ENCODE measurements around the gene SDR42E1.

DNA sequence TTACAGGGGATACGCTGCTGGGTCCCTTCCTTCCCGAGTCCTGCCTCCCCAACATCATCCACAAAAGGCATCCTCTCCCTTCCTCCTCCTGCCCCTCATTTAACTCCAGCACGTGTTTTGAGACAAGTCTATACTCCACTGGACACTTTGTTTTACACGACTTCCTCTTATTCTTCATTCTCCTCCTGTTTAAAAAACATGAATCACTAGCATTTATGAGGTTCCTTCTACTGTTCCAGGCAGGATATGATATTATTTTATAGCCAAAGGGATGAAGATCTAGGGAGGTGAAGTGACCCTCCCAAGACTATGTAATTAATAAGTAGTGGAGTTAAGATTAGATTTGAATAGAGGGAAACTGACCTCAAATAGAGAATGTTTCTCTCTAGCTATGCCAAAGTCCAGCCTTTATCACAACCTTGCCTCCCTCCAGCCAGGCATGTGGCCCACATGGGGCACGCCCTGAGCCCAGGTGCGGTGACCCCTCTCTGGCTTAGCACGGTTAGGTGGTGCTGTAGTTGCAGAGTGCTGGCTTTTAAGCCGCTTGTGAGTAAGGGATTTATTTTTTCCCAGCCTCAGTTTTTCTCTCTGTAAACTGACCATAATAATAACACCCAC is 22.5 kb upstream of the SDR42E1 start:
- TF ChIP-seq, protein P1, sequence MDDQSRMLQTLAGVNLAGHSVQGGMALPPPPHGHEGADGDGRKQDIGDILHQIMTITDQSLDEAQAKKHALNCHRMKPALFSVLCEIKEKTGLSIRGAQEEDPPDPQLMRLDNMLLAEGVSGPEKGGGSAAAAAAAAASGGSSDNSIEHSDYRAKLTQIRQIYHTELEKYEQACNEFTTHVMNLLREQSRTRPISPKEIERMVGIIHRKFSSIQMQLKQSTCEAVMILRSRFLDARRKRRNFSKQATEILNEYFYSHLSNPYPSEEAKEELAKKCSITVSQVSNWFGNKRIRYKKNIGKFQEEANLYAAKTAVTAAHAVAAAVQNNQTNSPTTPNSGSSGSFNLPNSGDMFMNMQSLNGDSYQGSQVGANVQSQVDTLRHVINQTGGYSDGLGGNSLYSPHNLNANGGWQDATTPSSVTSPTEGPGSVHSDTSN (IDR thresholded peaks at IDR 0.05; ENCODE audit: insufficient replicate concordance, low read depth, low read length) = no peak
- TF ChIP-seq DPF2 (IDR thresholded peaks at IDR 0.05) = no peak
- TF ChIP-seq, protein P2, sequence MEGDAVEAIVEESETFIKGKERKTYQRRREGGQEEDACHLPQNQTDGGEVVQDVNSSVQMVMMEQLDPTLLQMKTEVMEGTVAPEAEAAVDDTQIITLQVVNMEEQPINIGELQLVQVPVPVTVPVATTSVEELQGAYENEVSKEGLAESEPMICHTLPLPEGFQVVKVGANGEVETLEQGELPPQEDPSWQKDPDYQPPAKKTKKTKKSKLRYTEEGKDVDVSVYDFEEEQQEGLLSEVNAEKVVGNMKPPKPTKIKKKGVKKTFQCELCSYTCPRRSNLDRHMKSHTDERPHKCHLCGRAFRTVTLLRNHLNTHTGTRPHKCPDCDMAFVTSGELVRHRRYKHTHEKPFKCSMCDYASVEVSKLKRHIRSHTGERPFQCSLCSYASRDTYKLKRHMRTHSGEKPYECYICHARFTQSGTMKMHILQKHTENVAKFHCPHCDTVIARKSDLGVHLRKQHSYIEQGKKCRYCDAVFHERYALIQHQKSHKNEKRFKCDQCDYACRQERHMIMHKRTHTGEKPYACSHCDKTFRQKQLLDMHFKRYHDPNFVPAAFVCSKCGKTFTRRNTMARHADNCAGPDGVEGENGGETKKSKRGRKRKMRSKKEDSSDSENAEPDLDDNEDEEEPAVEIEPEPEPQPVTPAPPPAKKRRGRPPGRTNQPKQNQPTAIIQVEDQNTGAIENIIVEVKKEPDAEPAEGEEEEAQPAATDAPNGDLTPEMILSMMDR (IDR thresholded peaks at IDR 0.05 in 2 of 3, conservative IDR thresholded peaks at IDR 0.05 in 1 of 3; ENCODE audit: control insufficient read depth in 2 of 3, extremely low read depth in 1 of 3, insufficient read depth in 1 of 3, low read depth in 3 of 3, low read length in 3 of 3) = no peak
- no peak for TF ChIP-seq EZH2 (IDR thresholded peaks at IDR 0.05; ENCODE audit: borderline replicate concordance, control insufficient read depth, low read depth, low read length)
- TF ChIP-seq POLR2A (IDR thresholded peaks at IDR 0.05; ENCODE audit: low read depth, low read length) = no peak
- no peak for TF ChIP-seq SMC3 (IDR thresholded peaks at IDR 0.05; ENCODE audit: borderline replicate concordance, low read length)
- TF ChIP-seq, protein P3, sequence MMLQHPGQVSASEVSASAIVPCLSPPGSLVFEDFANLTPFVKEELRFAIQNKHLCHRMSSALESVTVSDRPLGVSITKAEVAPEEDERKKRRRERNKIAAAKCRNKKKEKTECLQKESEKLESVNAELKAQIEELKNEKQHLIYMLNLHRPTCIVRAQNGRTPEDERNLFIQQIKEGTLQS (IDR thresholded peaks at IDR 0.05; ENCODE audit: borderline replicate concordance, extremely low read depth, low read depth, low read length) = no peak
- TF ChIP-seq SMARCA5 (IDR thresholded peaks at IDR 0.05) = no peak
- no peak for TF ChIP-seq RCOR1 (conservative IDR thresholded peaks at IDR 0.05; ENCODE audit: low read depth, low read length)
- no peak for TF ChIP-seq BRCA1 (IDR thresholded peaks at IDR 0.05; ENCODE audit: low read depth, low read length)
- TF ChIP-seq FOS (IDR thresholded peaks at IDR 0.05; ENCODE audit: borderline replicate concordance, extremely low read depth, insufficient read length) = no peak
- TF ChIP-seq RAD21 (IDR thresholded peaks at IDR 0.05; ENCODE audit: insufficient read depth, low read depth, low read length) = no peak
